HG03442 (cell line): ENCODE results near the gene BMP3.
"Not testable (repeated sequence)": the region's sequence is repeated elsewhere in the genome, so short reads cannot be mapped to it uniquely, and the experiment has no call there.

ENCODE experiments used
- ATAC-seq: cut with Tn5 transposase; IDR thresholded peaks from one replicate; pipeline ENCODE4 v1.9.1; 2021; ENCODE audit warnings: mild to moderate bottlenecking, moderate library complexity; ENCODE audit not compliant: unreplicated experiment

Gene BMP3

GRCh38 chr4:81030061-81030980, at the start of gene BMP3:
Gene BMP3, plus strand, starts transcription at chr4:81030708. Its CDS starts 577 bp downstream, at chr4:81031285.
- ATAC-seq: no peak

GRCh38 chr4:80986011-80986410, 44.5 kb upstream of the BMP3 start:
- ATAC-seq: no peak

- ATAC-seq: peak; percentile 85
Observed at GRCh38 chr4:80989921-80990544, 40.5 kb upstream of the BMP3 start.

GRCh38 chr4:80990851-80991250, 39.7 kb upstream of the BMP3 start:
- ATAC-seq: no peak

- ATAC-seq: no peak
Observed at GRCh38 chr4:80999943-81000342, 30.6 kb upstream of the BMP3 start.

- ATAC-seq: peak; percentile 95
Observed at GRCh38 chr4:81003597-81004111, 26.9 kb upstream of the BMP3 start.

GRCh38 chr4:81007417-81007816, 23.1 kb upstream of the BMP3 start:
- no peak for ATAC-seq

- ATAC-seq: not testable (repeated sequence)
Observed at GRCh38 chr4:81016566-81016965, 13.9 kb upstream of the BMP3 start.

- no peak for ATAC-seq
Observed at GRCh38 chr4:81019006-81019405, 11.5 kb upstream of the BMP3 start.

- ATAC-seq: no peak
Observed at GRCh38 chr4:81021142-81021944, 9.2 kb upstream of the BMP3 start.

GRCh38 chr4:81021981-81022380, 8.5 kb upstream of the BMP3 start:
- no peak for ATAC-seq

- ATAC-seq: no peak
Observed at GRCh38 chr4:81023484-81023883, 7.0 kb upstream of the BMP3 start.

GRCh38 chr4:81030981-81031791, 678 bp downstream of the BMP3 start:
- no peak for ATAC-seq

GRCh38 chr4:81031796-81032551, 1.5 kb downstream of the BMP3 start:
- no peak for ATAC-seq

- ATAC-seq: no peak
Observed at GRCh38 chr4:81032771-81033684, 2.5 kb downstream of the BMP3 start.

GRCh38 chr4:81038636-81039350, 8.3 kb downstream of the BMP3 start:
- ATAC-seq: no peak

GRCh38 chr4:81039351-81039972, 9.0 kb downstream of the BMP3 start:
- no peak for ATAC-seq
